Right lobe of liver (tissue), 4 donors: ENCODE data around the gene LYRM1.

ENCODE experiments used
- POLR2A ChIP-seq: fragments of 450-650 bp; IDR thresholded peaks from one replicate; pipeline ENCODE4 v1.6.1; 2017; ENCODE audit warnings: antibody characterized with exemption, mild to moderate bottlenecking
- TF ChIP-seq, protein P1 (sequence below), 4 donors: fragments of 200-600 bp in 3 of 4; fragments of 450-650 bp in 1 of 4; IDR thresholded peaks; one replicate each; pipeline versions ENCODE4 v1.5.1 to v1.8.0; 2016 to 2022; ENCODE audit warnings: antibody characterized with exemption in 4 of 4, mild to moderate bottlenecking in 2 of 4
- donor health status: DM: no; HTN: no; CAD: no.
- donor health status: DM: no; HTN: no; CAD: no.
- donor health status: DM: no; HTN: yes; CAD: no.

- no peak for TF ChIP-seq POLR2A
- TF ChIP-seq, protein P1, sequence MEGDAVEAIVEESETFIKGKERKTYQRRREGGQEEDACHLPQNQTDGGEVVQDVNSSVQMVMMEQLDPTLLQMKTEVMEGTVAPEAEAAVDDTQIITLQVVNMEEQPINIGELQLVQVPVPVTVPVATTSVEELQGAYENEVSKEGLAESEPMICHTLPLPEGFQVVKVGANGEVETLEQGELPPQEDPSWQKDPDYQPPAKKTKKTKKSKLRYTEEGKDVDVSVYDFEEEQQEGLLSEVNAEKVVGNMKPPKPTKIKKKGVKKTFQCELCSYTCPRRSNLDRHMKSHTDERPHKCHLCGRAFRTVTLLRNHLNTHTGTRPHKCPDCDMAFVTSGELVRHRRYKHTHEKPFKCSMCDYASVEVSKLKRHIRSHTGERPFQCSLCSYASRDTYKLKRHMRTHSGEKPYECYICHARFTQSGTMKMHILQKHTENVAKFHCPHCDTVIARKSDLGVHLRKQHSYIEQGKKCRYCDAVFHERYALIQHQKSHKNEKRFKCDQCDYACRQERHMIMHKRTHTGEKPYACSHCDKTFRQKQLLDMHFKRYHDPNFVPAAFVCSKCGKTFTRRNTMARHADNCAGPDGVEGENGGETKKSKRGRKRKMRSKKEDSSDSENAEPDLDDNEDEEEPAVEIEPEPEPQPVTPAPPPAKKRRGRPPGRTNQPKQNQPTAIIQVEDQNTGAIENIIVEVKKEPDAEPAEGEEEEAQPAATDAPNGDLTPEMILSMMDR (IDR thresholded peaks at IDR 0.05), result no peak
Measured at GRCh38 chr16:20968765-20969164, 68.2 kb downstream of the LYRM1 start.
